HG03097 (cell line): ENCODE measurements around the gene SHISAL1.

Experiments
- ATAC-seq: cut with Tn5 transposase; IDR thresholded peaks from one replicate; pipeline ENCODE4 v1.9.1; 2021; ENCODE audit not compliant: unreplicated experiment, low FRiP score

Gene SHISAL1

DNA sequence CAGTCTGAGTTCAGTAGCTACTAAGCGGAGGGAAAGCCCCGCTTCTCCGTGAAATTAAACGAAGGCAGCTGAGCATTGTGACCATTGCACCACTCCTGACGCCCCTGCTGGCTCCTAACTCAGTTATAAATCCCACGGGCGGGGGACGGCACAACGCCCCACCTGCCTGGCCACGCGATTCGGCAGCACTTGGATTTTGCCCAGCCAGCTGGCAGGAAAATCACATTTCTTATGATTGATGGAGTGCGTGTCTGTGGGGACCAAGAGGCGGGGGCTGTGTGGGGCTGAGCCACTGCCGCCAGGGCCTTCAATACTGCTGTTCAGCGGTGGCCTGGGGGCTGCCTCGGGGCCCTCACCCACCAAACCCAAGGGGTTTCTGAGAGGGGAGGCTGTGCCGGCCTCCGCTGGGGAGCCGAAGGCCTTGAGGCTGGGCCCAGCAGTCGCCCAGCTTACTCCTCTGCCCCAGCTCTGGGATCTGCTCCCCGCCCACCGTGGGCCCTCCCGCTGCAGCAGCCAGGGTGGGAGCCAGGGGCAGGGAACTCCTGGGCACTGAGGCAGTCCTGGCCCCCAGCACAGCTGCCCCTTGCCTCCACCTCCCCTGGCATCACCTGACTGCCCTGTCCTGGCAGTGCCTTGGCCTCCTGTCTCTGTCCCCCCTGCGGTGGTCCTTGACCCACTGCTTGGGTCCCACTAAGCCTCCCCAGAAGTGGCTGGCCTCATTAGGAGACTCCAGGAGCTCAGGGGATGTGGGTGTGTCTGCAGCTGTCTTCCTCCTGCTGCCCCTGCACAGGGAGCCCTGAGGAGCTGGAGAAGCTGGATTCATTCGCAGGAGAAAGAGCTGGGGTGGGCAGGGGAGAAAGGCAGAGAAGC is 30.7 kb downstream of the SHISAL1 start:
- ATAC-seq, result no peak

DNA sequence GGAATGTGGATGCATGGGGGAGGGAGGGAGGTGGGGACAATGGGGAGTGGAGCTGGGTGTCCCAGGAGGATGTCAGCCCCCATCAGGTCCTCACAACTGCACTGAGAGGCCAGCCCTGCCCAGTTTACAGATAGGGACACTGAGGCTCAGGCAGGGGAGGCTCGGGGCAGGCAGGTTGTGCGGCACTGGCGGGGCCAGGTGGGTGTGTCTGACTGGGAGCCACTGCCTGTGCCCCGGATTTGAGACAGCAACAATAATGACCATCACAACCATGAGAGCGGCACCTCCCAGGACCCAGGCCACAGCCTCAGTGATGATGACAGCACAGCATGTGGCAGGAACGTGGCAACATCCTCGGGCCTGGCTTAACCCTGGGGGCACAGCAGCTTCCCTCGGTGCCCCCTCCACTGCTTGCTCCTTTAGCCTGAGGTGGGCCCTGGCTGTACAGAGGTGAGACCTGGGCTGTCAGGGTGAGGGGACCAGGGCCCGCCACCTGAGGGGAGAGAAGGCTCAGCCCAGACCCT is 32.0 kb downstream of the SHISAL1 start:
- ATAC-seq, result no peak

DNA sequence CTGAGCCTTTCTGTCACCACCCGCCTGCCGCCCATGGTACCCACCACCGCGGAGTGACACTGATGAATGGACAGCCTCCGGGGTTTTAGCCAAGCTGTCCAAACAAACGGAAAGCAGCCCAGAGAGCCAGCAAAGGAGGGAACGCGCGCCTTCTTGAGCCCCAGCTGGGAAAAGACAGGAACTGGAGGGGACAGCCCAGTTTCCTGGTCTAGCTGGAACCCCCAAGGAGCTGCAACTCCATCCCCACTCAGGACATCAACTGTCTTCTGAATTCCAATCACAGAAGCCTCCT is 33.7 kb downstream of the SHISAL1 start:
- ATAC-seq, result no peak

DNA sequence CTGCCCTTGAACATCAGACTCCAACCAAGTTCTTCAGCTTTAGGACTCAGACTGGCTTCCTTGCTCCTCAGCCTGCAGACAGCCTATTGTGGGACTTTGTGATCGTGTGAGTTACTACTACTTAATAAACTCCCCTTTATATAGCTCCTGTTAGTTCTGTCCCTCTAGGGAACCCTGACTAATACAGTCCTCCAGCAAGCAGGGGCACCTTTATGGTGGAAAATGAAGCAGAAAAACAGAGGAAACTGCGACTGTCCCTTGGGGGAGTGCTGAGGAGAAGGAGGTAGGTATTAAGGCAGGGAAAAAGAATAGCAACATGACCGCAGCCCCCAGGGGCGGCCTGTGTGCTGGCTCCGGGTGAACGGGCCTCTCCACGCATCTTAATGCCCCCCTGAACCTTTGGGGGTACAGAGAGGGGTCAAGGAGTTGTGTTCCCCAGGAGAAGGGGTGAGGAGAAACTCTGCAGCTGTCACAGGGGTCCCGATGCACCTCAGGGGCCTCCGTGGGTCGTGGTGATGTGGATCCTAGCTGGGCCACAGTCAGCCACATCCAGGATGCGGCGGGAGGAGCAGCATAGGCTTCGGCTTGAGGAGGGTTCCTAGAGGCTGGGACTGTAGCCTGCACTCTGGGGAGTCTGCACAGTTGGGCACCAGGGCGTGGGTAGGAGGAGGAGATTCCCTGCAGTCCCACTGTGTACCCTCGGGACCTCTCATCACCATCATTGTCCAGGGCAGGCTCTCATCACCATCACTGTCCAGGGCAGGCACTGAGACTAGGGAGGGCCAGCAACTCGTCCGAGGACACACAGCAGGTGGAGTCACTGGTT is 34.3 kb downstream of the SHISAL1 start:
- ATAC-seq, result no peak

DNA sequence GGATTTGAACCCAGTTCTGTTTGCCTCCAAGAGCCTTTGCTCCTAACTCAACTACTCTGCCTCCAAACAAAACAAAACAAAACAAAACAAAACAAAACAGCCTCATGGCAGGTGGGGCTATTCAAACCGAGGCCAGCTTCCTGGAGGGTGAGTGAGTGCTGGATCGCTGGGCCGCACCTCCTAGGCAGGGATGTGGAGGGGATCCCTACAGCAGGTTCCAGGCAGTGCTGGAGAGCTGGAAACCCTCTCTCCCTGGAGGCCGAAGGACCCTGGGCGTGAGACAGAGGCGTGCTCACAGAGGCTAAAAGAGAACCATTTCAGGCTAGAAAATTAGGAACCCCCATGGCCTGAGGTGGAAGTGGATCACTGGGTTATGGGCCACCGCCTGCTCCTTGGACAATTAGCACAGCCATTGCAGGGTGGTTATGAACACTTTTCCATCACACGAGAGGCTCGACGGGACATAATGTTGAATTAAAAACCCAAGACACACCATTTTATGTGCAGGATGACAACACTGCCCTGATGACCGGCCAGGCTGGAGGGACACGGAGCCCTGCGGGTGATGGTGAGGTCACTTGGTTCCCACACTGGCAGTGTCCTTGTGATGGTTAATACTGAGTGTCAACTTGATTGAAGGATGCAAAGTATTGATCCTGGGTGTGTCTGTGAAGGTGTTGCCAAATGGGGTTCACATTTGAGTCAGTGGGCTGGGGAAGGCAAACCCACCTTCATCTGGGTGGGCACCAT is 35.2 kb downstream of the SHISAL1 start:
- no peak for ATAC-seq

DNA sequence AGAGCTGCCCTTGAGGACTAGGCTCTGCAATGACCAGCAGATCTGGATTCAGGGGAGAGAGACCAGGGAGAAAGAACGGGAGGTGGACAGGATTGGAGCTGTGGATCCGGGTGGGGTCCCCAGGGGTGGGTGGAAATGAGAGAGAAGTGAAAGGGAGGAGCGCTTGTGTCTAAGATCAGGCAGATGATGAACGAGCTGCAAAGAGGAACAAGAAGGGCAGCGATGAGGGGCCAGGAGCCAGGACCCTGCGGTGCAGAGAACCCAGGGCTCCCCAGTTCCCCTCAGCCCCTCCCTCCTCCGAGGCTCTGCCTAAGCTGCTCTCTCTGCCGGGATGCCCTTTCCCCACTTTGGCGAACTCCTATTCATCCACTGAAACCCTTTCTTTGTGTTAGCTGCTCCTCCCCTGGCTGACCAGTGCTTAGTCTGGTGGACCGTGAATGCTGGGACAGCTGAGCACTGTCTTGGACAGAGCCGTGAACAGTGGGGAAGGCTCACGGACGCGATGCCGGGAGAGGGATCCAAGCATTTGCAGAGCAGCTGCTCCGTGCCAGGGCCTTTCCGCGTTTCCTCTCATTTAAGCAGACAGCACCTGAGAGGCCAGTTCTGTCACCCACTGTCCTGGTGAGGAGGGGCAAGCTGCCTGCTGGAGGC is 35.9 kb downstream of the SHISAL1 start:
- ATAC-seq, result no peak

DNA sequence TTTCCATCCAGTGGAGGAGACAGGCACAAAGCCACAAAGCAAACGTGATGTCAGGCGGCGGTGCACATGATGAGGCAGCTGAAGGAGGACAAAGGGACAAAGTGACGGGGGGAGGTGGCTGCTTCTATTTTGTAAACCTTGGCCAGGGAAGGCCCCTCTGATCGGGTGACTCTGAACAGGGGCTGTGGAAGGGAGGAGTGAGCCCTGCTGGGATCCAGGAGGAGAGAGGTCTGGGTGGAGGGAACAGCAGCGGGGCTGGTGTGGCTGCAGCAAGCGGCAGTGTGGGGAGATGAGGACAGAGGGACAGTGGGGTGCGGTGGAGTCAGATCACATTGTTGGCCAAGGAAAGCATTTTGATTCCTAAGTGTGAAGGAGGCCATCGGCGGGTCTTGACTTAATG is 36.7 kb downstream of the SHISAL1 start:
- ATAC-seq, result no peak

DNA sequence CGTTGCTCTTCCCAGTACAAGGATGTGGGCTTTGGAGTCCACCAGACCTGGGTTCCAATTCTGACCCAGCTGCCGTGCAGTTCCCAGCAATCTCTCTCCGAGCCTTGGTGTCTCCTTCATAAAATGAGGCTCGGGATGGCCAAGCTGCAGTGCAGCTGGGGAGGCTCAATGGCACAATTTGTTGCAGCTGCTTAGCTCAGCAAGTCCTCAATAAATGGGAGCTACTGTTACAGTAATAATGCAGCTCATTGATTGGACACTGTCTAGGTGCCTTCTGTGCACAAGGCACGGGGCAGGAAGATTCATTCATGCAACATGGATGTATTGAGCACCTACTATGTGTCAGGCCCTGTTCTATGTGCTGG is 37.1 kb downstream of the SHISAL1 start:
- ATAC-seq, result no peak

DNA sequence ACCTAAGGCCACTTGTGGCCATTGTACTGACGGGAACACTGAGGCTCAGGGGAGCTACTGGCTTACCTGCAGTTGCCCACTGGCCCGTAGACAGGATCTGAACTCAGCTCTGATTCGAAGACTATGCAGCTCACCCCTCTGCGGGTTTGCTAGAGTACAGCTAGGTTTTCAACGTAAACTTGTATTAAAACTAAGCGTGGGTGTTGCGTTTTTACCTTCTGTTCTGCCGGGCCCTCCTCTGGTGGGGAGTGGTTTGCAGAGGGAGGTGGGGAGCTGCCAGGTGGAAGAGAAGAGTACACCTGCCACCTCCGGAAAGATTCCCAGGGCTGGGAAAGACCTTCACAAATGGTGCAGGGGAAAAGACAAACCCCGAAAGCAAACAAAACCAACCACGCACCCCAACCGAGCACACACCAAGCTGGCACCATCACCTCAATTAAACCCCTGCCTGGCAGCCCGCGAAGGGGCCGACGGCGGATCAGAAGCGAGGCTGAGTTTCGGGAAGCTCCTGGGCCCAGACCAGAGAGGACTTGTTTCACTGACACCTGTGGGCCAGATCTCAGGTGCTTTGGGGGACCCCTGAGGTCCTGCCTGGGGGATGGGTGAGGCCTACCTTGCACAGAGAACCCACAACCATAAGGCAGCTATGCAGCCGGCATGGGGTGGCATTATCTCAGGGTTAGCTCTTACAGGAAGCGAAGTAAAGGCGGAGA is 37.7 kb downstream of the SHISAL1 start:
- no peak for ATAC-seq

DNA sequence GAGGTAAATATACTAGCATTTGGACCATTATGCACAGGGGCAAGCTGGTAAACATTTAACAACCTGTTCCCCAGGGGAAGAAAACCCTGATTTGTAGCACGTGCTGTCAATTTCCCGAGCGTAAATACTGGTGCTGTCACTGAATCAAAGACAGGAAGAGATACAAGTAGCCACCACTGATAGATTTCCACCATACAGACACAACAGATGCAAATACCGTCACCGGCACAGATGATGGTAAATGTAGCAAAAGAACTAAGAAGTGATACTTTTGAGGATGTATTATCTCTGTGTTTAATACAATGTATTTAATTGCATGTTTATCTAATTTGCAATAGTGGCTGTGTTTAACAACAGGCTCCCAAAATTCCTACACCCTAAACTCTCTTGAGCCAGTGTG is 39.6 kb downstream of the SHISAL1 start:
- no peak for ATAC-seq

DNA sequence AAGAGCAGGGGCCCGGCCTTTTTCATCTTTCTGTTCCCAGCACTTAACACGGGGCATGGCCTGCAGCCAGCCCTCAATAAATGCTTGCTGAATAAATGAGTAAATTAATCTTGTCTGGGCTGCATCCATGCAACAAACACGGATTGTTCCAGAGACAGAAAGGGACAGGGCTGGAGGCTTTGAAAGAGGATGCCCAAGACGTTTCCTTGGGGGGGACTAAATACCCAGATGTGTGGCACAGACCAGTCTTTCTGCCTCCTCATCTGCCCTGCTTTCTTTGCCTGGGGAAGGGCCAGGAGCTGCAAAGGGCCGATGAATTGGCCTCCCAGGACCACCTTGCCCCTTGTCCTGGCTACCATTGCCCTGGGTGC is 40.4 kb downstream of the SHISAL1 start:
- no peak for ATAC-seq

DNA sequence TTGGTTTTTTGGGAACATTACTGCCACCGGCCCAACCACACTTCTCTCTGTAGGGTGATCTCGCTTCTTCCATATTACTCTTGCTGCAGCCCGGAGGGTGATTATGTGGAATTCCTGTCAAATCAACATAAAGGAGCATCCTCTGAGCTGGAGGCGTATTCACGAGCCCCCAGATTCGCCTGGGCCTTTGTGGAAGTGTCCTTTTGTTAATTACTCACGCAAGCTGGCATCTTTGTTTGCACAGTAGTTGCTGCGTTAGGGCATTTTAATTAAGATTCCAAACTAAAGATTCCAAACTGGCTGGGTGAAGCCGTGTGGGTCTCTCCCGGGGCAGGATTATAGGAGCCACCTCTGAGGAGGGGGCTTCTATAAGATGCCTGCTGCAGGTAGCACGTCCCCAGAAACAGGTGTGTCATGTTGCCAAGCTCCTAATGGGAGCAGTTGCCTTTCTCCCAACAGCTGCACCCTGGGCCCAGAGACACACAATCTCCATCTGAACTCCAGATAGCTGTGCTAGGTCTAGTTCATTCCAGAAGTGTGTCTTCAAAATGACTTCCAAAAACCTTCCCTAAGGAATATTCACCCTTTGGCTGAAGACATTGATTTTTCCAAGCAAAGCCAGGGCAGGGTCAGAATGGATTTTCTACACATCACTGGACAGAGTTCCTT is 40.9 kb downstream of the SHISAL1 start:
- no peak for ATAC-seq

DNA sequence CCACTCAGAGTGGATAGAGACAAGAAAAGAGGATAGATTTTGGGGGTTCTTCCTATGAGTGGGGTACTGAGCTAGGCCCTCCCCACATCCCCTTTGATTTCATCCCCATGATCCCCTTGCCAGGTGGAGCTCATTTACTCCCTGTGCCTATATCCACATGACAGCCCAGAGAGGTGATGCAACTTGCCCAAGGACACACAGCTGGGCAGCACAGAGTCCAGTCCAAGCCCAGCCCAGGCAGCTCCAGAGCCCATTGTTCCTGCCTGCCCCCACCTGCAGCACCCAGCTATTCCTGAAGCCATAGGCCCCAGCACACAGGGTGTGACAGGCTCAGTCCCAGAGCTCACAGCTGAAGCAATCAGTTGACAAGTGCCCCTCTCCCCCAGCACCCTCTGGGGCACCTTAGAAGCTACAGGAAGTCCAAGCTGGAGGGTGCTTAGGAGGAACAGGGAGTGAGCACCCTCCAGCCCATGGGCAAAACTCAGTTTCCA is 41.7 kb downstream of the SHISAL1 start:
- ATAC-seq, result no peak

DNA sequence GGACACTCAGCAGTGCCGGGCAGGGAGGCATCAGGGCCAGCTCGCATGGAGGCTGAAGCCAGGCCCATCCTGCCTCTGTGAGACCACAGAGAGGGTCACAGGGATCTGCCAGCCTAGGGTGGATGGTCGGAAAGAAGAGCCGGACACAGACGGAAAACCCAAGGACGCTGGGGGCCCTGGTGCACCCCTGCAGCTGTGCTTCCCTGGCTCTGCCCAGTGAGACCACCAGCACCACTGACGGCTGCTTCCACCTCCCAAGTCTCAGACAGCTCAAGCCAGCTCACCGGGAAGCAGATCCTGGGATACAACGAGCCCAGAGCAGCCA is 42.2 kb downstream of the SHISAL1 start:
- ATAC-seq, result no peak

DNA sequence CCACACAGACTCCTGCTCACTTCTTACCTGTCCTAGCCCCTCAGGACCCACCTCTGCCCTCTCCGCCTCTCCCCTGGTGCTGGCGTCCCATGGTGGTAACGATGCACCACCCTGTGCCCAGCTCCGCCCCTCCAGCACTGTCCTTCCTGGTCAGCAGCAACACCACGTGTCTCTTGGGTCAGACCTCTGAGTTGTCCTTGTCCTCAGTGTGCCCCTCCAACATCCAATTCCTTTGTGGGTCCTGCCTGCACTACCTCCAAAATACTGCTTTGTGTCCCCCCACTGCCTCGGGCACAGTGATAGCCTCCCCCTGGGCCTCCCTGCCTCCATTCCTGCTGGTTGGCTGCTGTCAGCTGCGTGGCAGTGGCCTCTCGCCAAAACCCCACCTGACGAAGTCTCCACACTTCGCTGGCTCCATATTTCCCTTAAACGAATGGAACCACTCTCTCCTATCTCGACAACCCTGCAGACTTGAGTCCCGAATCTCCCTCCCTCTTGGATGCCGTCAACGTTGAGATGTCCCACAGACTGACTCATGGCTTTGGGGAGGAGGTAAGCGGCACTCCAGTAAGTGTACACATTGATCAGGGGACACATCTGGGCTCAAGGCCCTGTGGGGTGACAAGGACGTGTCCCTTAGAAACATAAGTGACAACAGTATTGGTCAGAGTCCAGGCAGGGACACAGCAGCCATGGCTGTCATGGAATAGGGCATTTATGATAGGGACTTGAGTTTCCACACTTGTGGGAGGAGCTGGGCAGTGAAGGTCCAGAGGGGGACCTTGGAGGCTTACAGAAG is 42.8 kb downstream of the SHISAL1 start:
- no peak for ATAC-seq

DNA sequence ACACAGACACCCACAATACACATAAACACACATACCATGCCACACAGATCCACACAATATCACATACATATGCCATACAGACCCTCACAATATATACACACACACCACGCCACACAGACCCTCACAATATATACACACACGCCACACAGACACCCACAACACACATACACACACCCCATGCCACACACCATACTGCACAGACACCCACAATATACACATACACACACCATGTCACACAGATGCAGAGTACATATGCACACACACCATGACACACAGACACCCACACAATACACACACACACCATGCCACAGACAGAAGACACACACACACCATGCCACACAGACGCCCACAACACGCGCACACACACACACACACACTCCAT is 43.6 kb downstream of the SHISAL1 start:
- ATAC-seq, result no peak

DNA sequence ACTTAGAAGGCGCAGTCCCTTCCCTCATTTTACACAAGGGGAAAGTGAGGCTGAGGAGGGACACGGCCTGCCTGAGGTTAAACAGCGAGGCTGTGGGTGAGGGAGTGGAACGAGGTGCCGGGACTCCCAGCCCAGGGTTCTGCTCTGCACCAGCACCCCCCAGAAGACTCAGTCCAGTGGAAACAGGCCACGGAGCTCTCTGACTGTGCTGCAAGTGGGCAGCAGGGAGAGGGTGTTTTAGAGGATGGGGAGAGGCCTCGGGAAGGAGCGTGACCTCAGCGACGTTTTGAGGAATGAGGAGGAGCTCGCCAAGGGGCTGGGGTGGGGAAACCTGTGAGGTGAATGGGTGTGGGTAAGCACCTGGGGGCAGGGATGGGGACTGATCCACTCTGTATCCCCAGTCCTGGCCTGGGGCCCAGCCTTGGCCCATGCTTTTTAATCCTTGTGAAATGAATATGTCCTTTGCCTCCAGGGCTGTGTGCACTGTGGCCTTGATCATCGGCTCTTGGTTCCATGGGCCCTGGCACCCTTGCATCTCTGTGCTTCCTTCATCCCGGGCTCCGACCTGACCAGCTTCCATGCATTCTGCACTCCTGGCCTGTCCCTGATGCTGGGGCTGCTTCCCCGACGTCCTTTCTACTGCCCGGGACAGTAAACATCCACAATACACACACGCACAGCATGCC is 44.2 kb downstream of the SHISAL1 start:
- no peak for ATAC-seq

DNA sequence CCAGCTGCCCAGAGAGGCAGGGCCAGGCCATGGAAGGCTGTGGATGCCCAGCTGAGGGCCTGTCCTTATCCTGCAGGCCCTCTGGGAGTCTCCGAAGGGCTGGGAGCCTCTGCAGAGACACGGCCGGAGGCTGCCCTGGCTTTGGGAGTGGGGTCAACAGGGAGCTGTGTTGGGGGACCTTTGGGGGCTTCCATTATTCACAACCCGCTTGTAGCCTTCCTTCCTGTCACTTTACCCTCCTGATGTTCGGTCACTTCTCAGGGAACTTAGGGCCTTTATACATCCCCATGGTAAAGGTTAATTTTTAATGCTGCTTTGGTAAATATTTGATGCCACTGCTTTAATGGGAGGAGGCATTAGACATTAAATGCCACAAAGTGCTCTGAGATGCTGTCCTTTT is 44.9 kb downstream of the SHISAL1 start:
- no peak for ATAC-seq
